Activated CD4-positive, alpha-beta T cell treated with anti-CD3 and anti-CD28 coated beads, Interleukin-2, Interleukin-6, amounts not matched to agents 100 ng/mL and 50 ng/mL, durations not matched to agents 16 hours and 8 hours (primary cell): ENCODE data around the gene MORN1.
"Not testable (repeated sequence)": the region's sequence is repeated elsewhere in the genome, so short reads cannot be mapped to it uniquely, and the experiment has no call there.

Experiments used
- DNase-seq: peaks from one replicate; pipeline ENCODE4 v3.0.0-alpha.2; 2020

MORN1 gene

DNA sequence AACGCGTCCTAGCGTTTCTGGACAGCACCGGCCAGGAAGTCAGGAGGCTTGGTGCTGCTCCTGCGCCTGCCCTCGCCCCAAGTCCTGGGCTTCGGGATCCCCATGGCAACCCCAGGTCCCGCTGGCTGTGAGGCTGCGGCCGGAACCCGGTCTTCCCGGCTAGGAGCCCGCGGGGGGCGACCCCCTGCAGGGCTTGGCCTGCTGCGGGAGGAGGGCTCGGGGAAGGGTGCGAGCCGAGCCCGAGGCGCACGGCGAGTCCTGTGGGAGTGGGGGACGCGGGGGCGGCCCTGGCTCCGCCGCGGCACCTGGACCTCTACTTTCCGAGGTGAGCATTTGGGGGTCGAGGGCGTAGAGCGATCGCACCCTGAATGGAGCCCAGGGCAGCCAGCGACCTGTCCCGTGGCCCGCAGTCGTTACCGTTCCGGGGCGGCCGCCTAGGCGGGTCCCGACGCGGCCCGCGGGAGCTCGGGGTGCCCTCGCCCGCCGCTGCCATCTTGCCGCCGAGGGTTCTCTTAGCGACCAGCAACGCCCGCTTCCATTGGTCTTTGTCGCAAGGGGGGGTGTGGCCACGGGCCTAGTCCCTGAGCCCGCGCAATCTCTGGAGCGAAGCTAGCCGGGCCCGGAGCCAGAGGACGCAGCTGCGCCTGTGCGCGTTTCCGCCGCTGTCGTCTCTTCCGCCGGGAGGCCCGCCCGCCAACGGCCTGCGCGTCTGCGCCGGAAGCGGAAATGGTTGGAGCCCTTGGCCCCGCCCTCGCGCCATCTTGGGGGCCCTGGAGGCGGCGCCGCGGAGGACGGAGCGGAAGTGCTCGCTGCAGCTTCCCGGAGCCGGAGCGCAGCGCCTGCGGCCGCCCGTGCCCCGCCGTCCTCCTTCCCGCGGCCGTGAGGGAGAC, at the start of gene MORN1, which contains the start of gene RER1:
TSS of gene MORN1 (minus strand) at position 514 of the 890 bp plus-strand sequence. CDS start at position 493, 21 bp downstream.
TSS of gene RER1 (plus strand) at position 801 of the 890 bp plus-strand sequence. CDS start 3,950 bp downstream, outside the sequence.
- peak; percentile 99 for DNase-seq

DNA sequence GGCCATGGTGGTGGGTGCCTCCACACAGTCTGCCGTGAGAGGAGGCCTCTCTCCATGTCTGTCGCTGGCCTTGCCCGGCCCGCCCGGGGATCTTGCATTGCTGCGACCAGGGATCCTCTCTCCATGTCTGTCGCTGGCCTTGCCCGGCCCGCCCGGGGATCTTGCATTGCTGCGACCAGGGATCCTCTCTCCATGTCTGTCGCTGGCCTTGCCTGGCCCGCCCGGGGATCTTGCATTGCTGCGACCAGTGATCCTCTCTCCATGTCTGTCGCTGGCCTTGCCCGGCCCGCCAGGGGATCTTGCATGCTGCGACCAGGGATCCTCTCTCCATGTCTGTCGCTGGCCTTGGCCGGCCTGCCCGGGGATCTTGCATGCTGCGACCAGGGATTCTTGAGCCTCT, 49.0 kb upstream of the MORN1 start:
- DNase-seq, result not testable (repeated sequence)

DNA sequence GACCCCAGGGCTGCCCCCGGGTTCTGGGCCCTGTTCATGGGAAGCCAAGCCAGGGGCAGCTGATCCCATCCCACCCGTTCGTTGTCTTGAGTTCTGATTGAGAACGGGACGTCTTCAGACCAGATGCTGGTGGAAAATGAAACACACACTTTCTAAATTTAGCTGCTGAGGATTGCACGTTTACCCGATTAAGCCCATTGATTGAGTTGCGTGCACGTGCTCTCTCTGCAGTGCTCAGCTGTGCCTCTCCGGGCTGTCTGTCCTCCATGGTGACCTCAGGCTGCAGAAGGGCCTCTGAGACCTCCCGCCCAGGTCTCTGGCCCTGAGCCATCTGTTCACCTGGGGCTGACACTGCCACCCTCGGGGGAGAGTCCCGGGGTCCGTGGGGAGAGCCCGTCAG, 48.0 kb upstream of the MORN1 start:
- no peak for DNase-seq

- DNase-seq, result no peak
Measured at GRCh38 chr1:2438641-2439040, 47.3 kb upstream of the MORN1 start.

GRCh38 chr1:2438038-2438437, 46.7 kb upstream of the MORN1 start:
- DNase-seq, result no peak

DNA sequence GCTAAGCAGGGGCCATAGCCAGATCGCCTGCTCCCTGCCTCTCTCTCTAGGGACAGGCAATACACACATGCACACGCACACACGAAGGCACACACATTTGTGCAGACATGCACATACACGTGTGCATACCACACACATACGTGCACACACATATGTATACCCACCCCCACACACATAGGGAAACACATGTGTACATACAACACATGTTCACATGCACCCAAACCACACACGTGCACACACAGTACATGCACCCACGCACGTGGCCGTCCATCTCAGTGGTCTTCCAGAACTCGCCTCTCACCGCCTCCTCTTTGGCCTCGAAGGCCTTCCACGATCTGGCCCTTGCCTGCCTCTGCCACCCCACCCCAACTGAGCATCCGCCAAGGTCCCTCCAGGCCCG, 46.3 kb upstream of the MORN1 start:
- DNase-seq, result no peak

- no peak for DNase-seq
Measured at GRCh38 chr1:2436876-2437275, 45.5 kb upstream of the MORN1 start.

- no peak for DNase-seq
Measured at GRCh38 chr1:2435746-2436355, 44.5 kb upstream of the MORN1 start.

DNA sequence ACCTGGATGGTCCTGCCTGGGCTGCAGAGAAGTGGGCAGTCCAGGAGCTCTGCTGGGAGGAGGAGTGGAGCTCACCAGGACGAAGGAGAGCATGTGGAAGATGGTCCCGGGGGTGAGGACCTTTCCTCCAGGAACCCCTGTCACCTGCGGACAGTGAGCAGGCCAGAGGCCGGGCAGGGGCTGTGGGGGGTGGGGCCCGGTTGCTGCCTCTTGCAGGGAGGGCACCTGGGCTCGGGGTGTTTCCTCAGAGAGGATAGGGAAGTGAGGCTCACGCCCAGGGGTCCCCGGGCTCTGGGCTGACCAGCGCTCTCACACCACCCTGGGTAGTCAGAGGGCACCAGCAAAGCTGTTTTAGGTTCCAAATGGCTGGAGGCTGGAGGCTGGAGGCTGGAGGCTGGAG, 43.7 kb upstream of the MORN1 start:
- no peak for DNase-seq

DNA sequence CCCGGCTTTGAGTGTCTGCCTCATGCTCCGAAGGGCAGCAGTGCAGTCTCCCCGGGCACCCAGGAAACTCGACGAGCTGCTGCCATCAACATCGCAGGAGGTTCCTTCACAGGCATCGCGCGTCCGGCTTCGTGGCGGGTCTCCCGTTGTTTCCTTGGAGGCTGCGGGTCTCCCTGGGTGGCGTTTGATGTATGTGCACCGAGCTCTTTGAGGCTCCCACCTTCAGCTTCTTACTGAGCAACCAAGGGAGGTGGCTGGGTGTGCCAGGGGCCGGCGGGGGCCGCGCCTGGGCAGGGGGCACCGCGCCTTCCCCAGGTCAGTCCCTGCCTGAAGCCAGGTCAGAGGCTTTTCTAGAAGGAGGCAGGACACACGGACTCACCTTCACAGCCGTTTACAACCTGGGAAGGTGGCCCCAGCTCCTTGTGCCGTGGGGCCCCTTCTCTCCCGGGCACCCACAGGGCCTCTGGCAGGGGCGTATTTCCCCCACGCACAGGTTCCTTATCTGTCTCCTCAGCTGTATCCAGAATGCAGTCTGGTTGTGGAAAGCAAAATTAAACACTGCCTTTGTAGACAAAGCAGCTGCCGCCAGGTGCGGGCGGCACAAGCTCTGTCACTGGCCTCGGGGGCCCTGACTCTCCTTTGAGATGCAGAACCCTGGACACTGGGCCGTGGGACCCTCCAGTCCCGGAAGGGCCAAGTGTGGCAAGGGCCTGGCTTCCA, 42.7 kb upstream of the MORN1 start:
- DNase-seq, result no peak

DNA sequence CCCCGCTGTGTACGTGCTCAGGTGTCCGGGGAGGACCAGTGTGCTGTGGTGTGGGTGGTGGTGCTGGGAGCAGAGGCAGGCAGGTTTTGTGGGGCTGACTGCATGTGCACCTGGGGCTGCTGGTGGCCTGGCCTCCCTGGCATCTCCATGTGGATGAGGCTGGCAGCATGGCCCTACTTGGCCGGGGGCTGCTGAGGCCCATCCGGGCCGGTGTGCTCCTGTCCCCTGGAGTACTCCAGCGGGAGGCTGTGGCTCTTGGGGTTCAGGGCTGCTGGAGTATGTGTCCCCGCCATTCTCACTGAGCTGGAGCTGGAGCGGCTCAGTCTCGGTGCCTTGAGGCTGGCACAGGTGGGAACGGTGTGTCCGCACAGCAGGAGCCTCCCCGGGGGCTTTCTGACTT, 41.8 kb upstream of the MORN1 start:
- no peak for DNase-seq

- no peak for DNase-seq
Measured at GRCh38 chr1:2432441-2432844, 41.1 kb upstream of the MORN1 start.

GRCh38 chr1:2431518-2431917, 40.2 kb upstream of the MORN1 start:
- DNase-seq, result no peak

- no peak for DNase-seq
Measured at GRCh38 chr1:2431103-2431502, 39.7 kb upstream of the MORN1 start.

- DNase-seq, result no peak
Measured at GRCh38 chr1:2430592-2430973, 39.2 kb upstream of the MORN1 start.

DNA sequence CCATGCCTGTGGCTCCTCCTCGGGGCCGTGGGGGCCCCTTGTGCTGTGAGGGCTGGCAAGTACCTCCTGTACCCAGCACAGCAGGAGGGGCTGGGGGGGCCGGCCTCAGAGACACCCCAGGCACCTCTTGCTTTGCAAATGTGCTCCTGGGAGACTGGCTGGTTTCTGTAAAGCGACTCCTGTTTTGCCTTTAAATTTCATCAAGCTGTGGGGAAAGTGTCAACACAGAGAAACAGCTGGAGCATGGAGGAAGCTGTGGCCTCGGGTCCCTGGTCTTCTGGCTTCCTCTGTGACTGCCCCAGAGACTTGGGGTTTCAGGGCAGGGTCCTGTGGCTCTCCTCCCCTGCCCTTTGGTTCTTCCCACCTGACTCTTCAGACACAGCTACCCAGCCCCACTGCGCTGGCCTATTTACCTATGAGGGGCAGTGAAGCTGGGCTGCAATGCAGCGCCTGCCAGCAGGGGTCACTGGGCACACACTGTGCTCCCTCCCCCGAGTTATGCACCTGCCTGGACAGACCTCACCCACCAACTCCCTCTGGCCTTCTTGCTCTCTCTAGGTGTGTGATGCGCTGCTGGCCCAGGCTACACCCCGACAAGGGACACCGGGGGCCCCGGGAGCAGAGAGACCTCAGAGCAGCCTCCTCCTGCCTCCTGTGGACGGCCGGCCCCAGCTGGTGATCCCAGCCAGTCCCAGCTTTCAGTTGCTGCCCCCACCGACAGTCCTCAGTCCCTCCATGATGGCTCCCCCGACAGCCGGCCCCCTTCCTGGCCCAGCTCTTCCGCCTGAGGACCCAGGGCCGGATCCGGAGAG, 38.6 kb upstream of the MORN1 start:
- peak; percentile 25 for DNase-seq

GRCh38 chr1:2428490-2428889, 37.1 kb upstream of the MORN1 start:
- DNase-seq, result no peak

DNA sequence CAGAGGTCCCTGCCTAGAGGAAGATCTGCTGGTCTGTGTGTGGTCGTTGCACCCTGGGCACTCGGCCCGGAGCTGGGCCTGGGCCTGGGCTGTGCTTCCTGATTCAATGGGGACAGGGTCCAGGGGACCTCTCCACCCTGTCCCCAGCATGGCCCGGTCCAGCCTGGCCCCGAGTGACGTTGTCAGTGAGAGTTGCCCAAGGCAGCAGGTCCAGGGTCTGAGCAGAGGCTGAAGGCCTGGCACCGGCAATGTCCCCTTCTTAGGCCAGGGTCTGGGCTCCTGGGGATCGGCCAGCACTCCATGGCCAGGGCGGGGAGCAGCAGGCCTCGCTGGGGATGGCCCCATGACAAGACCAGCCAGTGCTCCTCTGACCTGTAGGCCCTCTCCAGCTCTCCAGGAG, 36.6 kb upstream of the MORN1 start:
- DNase-seq, result no peak

DNA sequence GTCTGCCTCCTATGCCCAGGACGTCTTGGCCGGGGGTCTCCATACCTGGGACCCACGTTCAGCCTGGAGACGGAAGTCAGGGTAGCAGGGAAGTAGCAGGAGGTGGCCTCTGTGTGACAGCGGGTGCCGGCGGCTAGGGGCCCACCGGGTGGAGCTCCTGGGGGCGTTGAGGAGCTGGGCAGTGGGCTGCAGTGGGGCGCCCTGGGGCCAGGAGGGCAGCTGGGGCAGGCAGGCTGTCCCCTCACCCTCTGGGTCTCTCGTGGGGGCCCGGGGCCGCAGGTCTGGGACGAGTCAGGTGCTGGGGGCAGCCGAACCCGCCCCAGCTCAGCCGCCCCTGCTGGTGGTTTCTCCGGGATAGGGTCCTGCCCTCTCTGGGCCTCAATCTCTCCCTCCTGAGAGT, 35.7 kb upstream of the MORN1 start:
- DNase-seq, result no peak

GRCh38 chr1:2426540-2426939, 35.2 kb upstream of the MORN1 start:
- no peak for DNase-seq

- no peak for DNase-seq
Measured at GRCh38 chr1:2425892-2426291, 34.5 kb upstream of the MORN1 start.

- no peak for DNase-seq
Measured at GRCh38 chr1:2422523-2422922, 31.2 kb upstream of the MORN1 start.

DNA sequence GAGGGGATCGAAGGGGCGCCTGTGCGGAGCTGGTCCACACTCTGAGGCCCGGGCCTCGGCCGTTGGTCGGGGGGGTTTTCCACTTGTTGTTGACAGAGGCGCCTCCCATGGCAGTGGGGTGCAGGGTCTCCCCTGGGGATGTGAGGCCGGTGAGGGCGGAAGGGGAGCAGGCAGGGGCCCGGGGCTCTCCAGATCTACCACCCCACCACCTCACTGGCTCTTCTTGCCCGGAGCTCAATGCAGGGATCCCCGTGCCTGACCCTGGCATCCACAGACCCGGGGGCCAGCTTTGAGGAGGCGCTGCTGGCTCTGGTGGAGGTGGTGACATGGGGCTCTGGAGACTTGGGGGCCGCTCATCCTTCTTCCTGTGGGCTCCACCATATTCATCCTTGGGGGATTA, 28.1 kb upstream of the MORN1 start:
- DNase-seq, result no peak
